Gastrocnemius medialis (tissue), 4 donors: Measurements from ENCODE around the gene CD300H. TPM values are rescaled to one million over a fixed set of nuclear protein-coding genes. Genes with fewer than 3 reads are reported as not detected.
"Not testable (repeated sequence)": the region's sequence is repeated elsewhere in the genome, so short reads cannot be mapped to it uniquely, and the experiment has no call there.

ENCODE experiments used
- ATAC-seq, 2 donors: fragments of 150-250 bp; one replicate each; pipeline ENCODE4 v1.9.1; 2016
- DNase-seq, 2 donors: peaks; one replicate each; pipeline ENCODE4 v3.0.0-alpha.2; 2019
- H3K27ac ChIP-seq, 4 donors: fragments of 200-600 bp; sonication (generic); 1 replicate in 1 of 4; 2 replicates in 3 of 4; pipeline ENCODE4 v1.5.1; 2016 to 2018; ENCODE audit warnings: mild to moderate bottlenecking in 2 of 4, moderate library complexity in 1 of 4
- H3K27me3 ChIP-seq, 3 donors: fragments of 200-600 bp; sonication (generic) in 2 of 3; 1 replicate in 1 of 3; 2 replicates in 2 of 3; pipeline versions ENCODE4 v1.5.1 to v1.6.0; 2016 to 2019; ENCODE audit warnings: mild to moderate bottlenecking in 1 of 3, moderate library complexity in 1 of 3
- H3K36me3 ChIP-seq, 2 donors: fragments of 200-600 bp; sonication (generic) in 1 of 2; one replicate each; pipeline ENCODE4 v1.5.1; 2017 to 2018
- H3K4me1 ChIP-seq, 2 donors: fragments of 200-600 bp; sonication (generic) in 1 of 2; one replicate each; pipeline ENCODE4 v1.5.1; 2016 to 2017; ENCODE audit warnings: mild to moderate bottlenecking in 2 of 2
- H3K4me3 ChIP-seq, 4 donors: fragments of 200-600 bp; sonication (generic) in 3 of 4; 1 replicate in 1 of 4; 2 replicates in 3 of 4; pipeline ENCODE4 v1.5.1; 2016 to 2019; ENCODE audit warnings: mild to moderate bottlenecking in 2 of 4
- H3K9me3 ChIP-seq, 3 donors: fragments of 200-600 bp; sonication (generic) in 2 of 3; 1 replicate in 1 of 3; 2 replicates in 2 of 3; pipeline ENCODE4 v1.5.1; 2016 to 2019
- POLR2A ChIP-seq, 2 donors: fragments of 450-650 bp; IDR thresholded peaks; one replicate each; pipeline ENCODE4 v1.6.1; 2017; ENCODE audit warnings: antibody characterized with exemption in 2 of 2, mild to moderate bottlenecking in 2 of 2, moderate library complexity in 2 of 2
- in situ Hi-C, 4 donors: fragments of 200-750 bp; cut with MboI; loops; one replicate each; pipeline versions ENCODE4 v1.15.0 to v1.8.0; 2017; ENCODE audit warnings: low sequenced_read_pairs in 4 of 4
- intact Hi-C: fragments of 100-400 bp; cut with DNase I; formaldehyde crosslinking; loops from one replicate; pipeline ENCODE4 v1.15.1; 2023; ENCODE audit warnings: low total_unique reads
- total RNA-seq, 4 donors: library from RNA; depleted of rRNA; stranded (reverse); fragments of >200 nt; gene quantifications; one replicate each; pipeline versions ENCODE4 v1.1.0 to v1.2.3, GENCODE V29; 2016
- TF ChIP-seq, protein P1 (sequence below), 5 experiments: fragments of 450-650 bp in 3 of 5; fragments of 200-600 bp in 2 of 5; sonication (generic) in 2 of 5; IDR thresholded peaks in 4 of 5; conservative IDR thresholded peaks in 1 of 5; 1 replicate in 4 of 5; 2 replicates in 1 of 5; pipeline ENCODE4 v1.5.1; 2016 to 2019; ENCODE audit warnings: antibody characterized with exemption in 5 of 5, mild to moderate bottlenecking in 3 of 5, moderate library complexity in 3 of 5

CD300H gene
- total RNA-seq, 4 donors from 2014 or later = not detected

DNA sequence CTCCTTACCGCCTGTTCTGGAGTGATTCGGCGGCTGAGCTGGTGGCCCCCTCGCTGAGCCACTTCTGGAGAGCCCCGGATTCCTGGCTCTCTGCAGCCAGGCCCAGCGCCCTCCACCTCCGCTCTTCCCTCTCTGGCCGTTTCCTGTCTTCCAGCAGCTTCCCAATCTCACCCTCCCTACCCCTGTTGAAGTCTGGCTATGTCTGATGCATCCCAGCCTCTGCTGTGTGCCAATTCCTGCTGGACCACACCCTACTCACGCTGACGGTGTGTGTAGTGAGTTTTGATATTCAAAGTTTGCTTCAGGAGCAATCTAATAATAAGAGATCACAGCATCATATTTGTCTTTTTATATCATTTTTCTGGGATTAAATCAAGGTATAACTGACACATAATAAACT, 15.3 kb upstream of the CD300H start:
- no peaks in the 10 kb centered on the region for H3K9me3 ChIP-seq
- H3K27ac ChIP-seq = no peak overlapping the region
- DNase-seq (no peak), ATAC-seq (no peak)
- TF ChIP-seq, protein P1, sequence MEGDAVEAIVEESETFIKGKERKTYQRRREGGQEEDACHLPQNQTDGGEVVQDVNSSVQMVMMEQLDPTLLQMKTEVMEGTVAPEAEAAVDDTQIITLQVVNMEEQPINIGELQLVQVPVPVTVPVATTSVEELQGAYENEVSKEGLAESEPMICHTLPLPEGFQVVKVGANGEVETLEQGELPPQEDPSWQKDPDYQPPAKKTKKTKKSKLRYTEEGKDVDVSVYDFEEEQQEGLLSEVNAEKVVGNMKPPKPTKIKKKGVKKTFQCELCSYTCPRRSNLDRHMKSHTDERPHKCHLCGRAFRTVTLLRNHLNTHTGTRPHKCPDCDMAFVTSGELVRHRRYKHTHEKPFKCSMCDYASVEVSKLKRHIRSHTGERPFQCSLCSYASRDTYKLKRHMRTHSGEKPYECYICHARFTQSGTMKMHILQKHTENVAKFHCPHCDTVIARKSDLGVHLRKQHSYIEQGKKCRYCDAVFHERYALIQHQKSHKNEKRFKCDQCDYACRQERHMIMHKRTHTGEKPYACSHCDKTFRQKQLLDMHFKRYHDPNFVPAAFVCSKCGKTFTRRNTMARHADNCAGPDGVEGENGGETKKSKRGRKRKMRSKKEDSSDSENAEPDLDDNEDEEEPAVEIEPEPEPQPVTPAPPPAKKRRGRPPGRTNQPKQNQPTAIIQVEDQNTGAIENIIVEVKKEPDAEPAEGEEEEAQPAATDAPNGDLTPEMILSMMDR (IDR thresholded peaks at IDR 0.05 in 4 of 5, conservative IDR thresholded peaks at IDR 0.05 in 1 of 5) = no peak
- TF ChIP-seq POLR2A (IDR thresholded peaks at IDR 0.05) = no peak
- in situ Hi-C loops (no loop called here), intact Hi-C loops (no loop called here)
- no peak overlapping the region for H3K4me3 ChIP-seq
- H3K36me3 ChIP-seq = no peaks in the 10 kb centered on the region
- H3K4me1 ChIP-seq = no peaks in the 10 kb centered on the region
- H3K27me3 ChIP-seq = no peaks in the 10 kb centered on the region

DNA sequence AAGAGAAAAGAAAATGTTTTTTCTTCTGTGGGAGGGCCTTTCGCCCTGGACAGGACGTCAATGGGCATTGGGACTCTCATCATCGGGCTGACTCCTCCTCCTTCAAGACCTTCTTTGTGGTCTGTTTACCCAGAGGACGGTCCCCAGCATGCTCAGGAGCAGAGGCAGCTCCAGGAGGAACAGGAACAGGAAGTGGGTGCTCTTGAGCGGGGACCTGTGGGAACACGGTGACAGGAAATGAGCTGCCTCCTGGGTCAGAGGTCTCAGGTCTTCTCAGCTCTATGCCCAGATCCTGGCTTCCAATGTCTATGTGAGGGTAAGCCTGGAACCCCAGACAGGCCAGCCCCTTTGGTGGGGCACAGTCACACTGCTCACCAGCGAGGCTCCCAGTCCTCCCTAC, 12.6 kb upstream of the CD300H start:
- no peak for TF ChIP-seq POLR2A (IDR thresholded peaks at IDR 0.05)
- TF ChIP-seq, protein P1 (IDR thresholded peaks at IDR 0.05 in 4 of 5, conservative IDR thresholded peaks at IDR 0.05 in 1 of 5) = no peak
- ATAC-seq (no peak), DNase-seq (no peak)
- no peaks in the 10 kb centered on the region for H3K4me1 ChIP-seq
- no peak overlapping the region for H3K27ac ChIP-seq
- no peaks in the 10 kb centered on the region for H3K9me3 ChIP-seq
- H3K36me3 ChIP-seq = no peaks in the 10 kb centered on the region
- no peaks in the 10 kb centered on the region for H3K27me3 ChIP-seq
- H3K4me3 ChIP-seq = no peak overlapping the region
- intact Hi-C loops = no loop called here
- in situ Hi-C loops = no loop called here

DNA sequence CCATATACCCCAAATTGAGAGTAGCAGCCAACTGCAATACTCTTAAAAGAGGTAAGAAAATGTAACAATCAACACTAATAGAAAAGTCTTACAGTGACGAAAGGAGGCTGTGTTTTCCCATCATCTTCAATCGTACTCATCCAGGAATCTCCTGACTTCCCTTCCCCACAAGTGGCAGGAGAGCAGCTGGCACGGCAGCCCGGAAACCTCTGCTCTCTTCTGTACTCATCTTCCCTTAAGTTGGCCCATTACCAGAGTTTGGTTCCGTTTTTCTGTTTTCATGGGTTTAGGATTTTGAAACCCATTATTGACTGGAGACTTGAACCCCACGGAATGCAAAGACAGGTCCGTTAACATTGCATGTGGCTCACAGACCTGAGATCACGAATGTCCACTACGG, 11.7 kb upstream of the CD300H start:
- intact Hi-C loops = no loop called here
- no peak for ATAC-seq
- Histone ChIP-seq H3K27me3 (no peaks in the 10 kb centered on the region), H3K4me3 (no peak overlapping the region), H3K4me1 (no peaks in the 10 kb centered on the region), H3K27ac (no peak overlapping the region), H3K36me3 (no peaks in the 10 kb centered on the region), H3K9me3 (no peaks in the 10 kb centered on the region)
- DNase-seq = no peak
- in situ Hi-C loops = no loop called here
- TF ChIP-seq, protein P1 (IDR thresholded peaks at IDR 0.05 in 4 of 5, conservative IDR thresholded peaks at IDR 0.05 in 1 of 5) = no peak
- no peak for TF ChIP-seq POLR2A (IDR thresholded peaks at IDR 0.05)

DNA sequence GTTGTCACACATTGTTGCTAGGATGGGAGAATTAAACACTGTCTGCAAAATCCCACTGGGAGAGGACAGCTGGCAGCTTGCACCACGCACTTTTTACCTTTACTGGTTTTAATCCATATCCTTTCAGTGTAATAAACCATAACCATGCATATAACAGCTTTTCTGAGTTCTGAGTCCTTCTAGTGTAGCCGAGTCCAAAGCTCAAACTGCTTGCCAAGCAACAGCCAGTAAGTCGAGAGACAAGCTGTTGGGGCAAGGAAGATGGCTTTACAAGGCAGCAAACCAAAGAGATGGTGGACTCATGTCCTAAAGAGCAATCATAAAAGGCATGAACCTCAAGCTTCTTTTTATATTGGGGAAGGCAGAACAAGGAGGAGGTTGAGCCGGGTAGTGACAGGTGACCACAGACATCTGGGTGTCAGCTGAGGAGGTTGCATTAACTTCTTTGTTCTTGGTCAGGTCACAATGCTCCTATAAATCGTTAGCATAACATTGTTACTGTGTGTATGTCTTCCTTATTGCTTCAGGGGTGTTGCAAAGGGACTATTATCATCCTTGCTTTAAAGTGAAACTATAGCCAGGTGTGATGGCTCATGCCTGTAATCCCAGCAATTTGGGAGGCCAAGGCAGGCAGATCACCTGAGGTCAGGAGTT, 7.3 kb upstream of the CD300H start:
- no peak for TF ChIP-seq POLR2A (IDR thresholded peaks at IDR 0.05)
- TF ChIP-seq, protein P1 (IDR thresholded peaks at IDR 0.05 in 4 of 5, conservative IDR thresholded peaks at IDR 0.05 in 1 of 5) = no peak
- in situ Hi-C loops (no loop called here), intact Hi-C loops (no loop called here)
- Histone ChIP-seq H3K27me3 (peaks cover 0 to 5% (median 2%) of the 10 kb centered on the region in 3 donors), H3K36me3 (no peaks in the 10 kb centered on the region), H3K4me1 (no peaks in the 10 kb centered on the region), H3K4me3 (no peak overlapping the region), H3K9me3 (no peaks in the 10 kb centered on the region), H3K27ac (no peak overlapping the region)
- no peak for ATAC-seq
- no peak for DNase-seq

DNA sequence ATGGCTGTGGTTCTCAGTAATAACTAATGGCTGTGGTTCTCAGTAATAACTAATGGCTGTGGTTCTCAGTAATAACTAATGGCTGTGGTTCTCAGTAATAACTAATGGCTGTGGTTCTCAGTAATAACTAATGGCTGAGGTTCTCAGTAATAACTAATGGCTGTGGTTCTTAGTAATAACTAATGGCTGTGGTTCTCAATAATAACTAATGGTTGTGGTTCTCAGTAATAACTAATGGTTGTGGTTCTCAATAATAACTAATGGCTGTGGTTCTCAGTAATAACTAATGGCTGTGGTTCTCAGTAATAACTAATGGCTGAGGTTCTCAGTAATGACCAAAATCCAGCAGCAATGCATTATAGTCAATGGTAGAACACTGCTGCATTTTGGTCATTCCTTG, 6.3 kb upstream of the CD300H start:
- H3K4me3 ChIP-seq, DNase-seq, intact Hi-C loops, H3K9me3 ChIP-seq, H3K27ac ChIP-seq, in situ Hi-C loops, H3K36me3 ChIP-seq, H3K27me3 ChIP-seq, H3K4me1 ChIP-seq, ATAC-seq: not testable (repeated sequence)
